ENCODE results near the gene PPP1R1A. TPM values are rescaled to one million over a fixed set of nuclear protein-coding genes. Genes with fewer than 3 reads are reported as not detected.

PPP1R1A gene
- total RNA-seq, 1 experiment from 2014 or later, result not detected

- Histone ChIP-seq H3K36me3 (ENCODE audit: low read depth, low read length) (no peaks in the 10 kb centered on the region), H3K4me1 (ENCODE audit: insufficient read depth, low read length) (no peaks in the 10 kb centered on the region), H3F3A (ENCODE audit: low read length, unreplicated experiment) (no peaks in the 10 kb centered on the region), H3K4me3 (ENCODE audit: low read length) (no peak overlapping the region), H3K27ac (ENCODE audit: low read length) (no peak overlapping the region), H3K9me3 (ENCODE audit: low read length) (no peaks in the 10 kb centered on the region), H3K9ac (ENCODE audit: low read length) (no peak overlapping the region), H3K79me2 (ENCODE audit: low read length) (no peaks in the 10 kb centered on the region), H3K4me2 (ENCODE audit: low read length) (no peak overlapping the region), H2AFZ (ENCODE audit: low read length) (no peak overlapping the region), H3K9me2 (replicated peaks; ENCODE audit: low read length) (no peaks in the 10 kb centered on the region), H3K27me3 (ENCODE audit: low read length) (peaks cover 75% of the 10 kb centered on the region), H4K20me1 (ENCODE audit: low read length) (no peaks in the 10 kb centered on the region)
- intact Hi-C loops (cut with micrococcal nuclease), result no loop called here
- ATAC-seq, result no peak
- no TSS peak for BruUV-seq (replicated peaks)
- TF ChIP-seq EZH2phosphoT487 (IDR thresholded peaks at IDR 0.05; ENCODE audit: borderline replicate concordance, low read length), result no peak
- no peak for TF ChIP-seq EZH2 (IDR thresholded peaks at IDR 0.05; ENCODE audit: low read length, unreplicated experiment)
- no peak for TF ChIP-seq CTCF (conservative IDR thresholded peaks at IDR 0.05; ENCODE audit: low read depth, low read length)
- ChIA-PET CTCF (no interaction called here), POLR2A (ENCODE audit: unreplicated experiment) (no interaction called here)
- no peak for DNase-seq
Observed at GRCh38 chr12:54555670-54556257, 32.7 kb downstream of the PPP1R1A start.

- Histone ChIP-seq H3F3A (ENCODE audit: low read length, unreplicated experiment) (no peaks in the 10 kb centered on the region), H3K27ac (ENCODE audit: low read length) (no peak overlapping the region), H4K20me1 (ENCODE audit: low read length) (no peaks in the 10 kb centered on the region), H3K79me2 (ENCODE audit: low read length) (no peaks in the 10 kb centered on the region), H3K4me3 (ENCODE audit: low read length) (no peak overlapping the region), H3K9me3 (ENCODE audit: low read length) (no peaks in the 10 kb centered on the region), H3K4me2 (ENCODE audit: low read length) (peak overlapping the region; percentile 57; the same call in 1 of the 2 replicates), H3K4me1 (ENCODE audit: insufficient read depth, low read length) (no peaks in the 10 kb centered on the region), H3K9me2 (replicated peaks; ENCODE audit: low read length) (no peaks in the 10 kb centered on the region), H2AFZ (ENCODE audit: low read length) (no peak overlapping the region), H3K27me3 (ENCODE audit: low read length) (peaks cover 90% of the 10 kb centered on the region), H3K9ac (ENCODE audit: low read length) (no peak overlapping the region), H3K36me3 (ENCODE audit: low read depth, low read length) (no peaks in the 10 kb centered on the region)
- CTCF ChIA-PET, result no interaction called here
- BruUV-seq (replicated peaks), result no TSS peak
- intact Hi-C loops (cut with micrococcal nuclease), result no loop called here
- no peak for TF ChIP-seq CTCF (conservative IDR thresholded peaks at IDR 0.05; ENCODE audit: low read depth, low read length)
- TF ChIP-seq EZH2 (IDR thresholded peaks at IDR 0.05; ENCODE audit: low read length, unreplicated experiment), result no peak
- no peak for TF ChIP-seq EZH2phosphoT487 (IDR thresholded peaks at IDR 0.05; ENCODE audit: borderline replicate concordance, low read length)
- ATAC-seq (peak; percentile 40), DNase-seq (no peak)
- POLR2A ChIA-PET (ENCODE audit: unreplicated experiment), result no interaction called here
Observed at GRCh38 chr12:54549774-54550451, 38.5 kb downstream of the PPP1R1A start.

- BruUV-seq (replicated peaks), result no TSS peak
- ATAC-seq, result no peak
Observed at GRCh38 chr12:54546511-54546910, 41.9 kb downstream of the PPP1R1A start.

More at GRCh38 chr12:54546511-54546910, 41.9 kb downstream of the PPP1R1A start:
- Histone ChIP-seq H3K27me3 (ENCODE audit: low read length) (peaks cover 90% of the 10 kb centered on the region), H3K36me3 (ENCODE audit: low read depth, low read length) (no peaks in the 10 kb centered on the region), H3K4me1 (ENCODE audit: insufficient read depth, low read length) (no peaks in the 10 kb centered on the region), H3K27ac (ENCODE audit: low read length) (no peak overlapping the region), H3K4me3 (ENCODE audit: low read length) (no peak overlapping the region), H4K20me1 (ENCODE audit: low read length) (no peaks in the 10 kb centered on the region), H3F3A (ENCODE audit: low read length, unreplicated experiment) (no peaks in the 10 kb centered on the region), H3K4me2 (ENCODE audit: low read length) (no peak overlapping the region), H3K9me3 (ENCODE audit: low read length) (no peaks in the 10 kb centered on the region), H3K9me2 (replicated peaks; ENCODE audit: low read length) (no peaks in the 10 kb centered on the region), H2AFZ (ENCODE audit: low read length) (no peak overlapping the region), H3K79me2 (ENCODE audit: low read length) (no peaks in the 10 kb centered on the region), H3K9ac (ENCODE audit: low read length) (no peak overlapping the region)
- no peak for TF ChIP-seq EZH2phosphoT487 (IDR thresholded peaks at IDR 0.05; ENCODE audit: borderline replicate concordance, low read length)
- no peak for TF ChIP-seq EZH2 (IDR thresholded peaks at IDR 0.05; ENCODE audit: low read length, unreplicated experiment)
- no peak for TF ChIP-seq CTCF (conservative IDR thresholded peaks at IDR 0.05; ENCODE audit: low read depth, low read length)
- ChIA-PET CTCF (no interaction called here), POLR2A (ENCODE audit: unreplicated experiment) (no interaction called here)
- DNase-seq, result no peak
- intact Hi-C loops (cut with micrococcal nuclease), result no loop called here
